ENCODE measurements around the gene COL20A1.

GRCh38 chr20:63322146-63322932 lies 29.4 kb downstream of the COL20A1 start:
- TF ChIP-seq EZH2 (IDR thresholded peaks at IDR 0.05; ENCODE audit: borderline replicate concordance, insufficient read depth, low read depth, low read length, poor library complexity, severe bottlenecking) (no peak), CTCF (IDR thresholded peaks at IDR 0.05) (no peak)

Data from B cell (primary cell).